ENCODE results near the gene CCNQ.

Gene CCNQ

GRCh38 chrX:153568451-153569011 is 30.4 kb downstream of the CCNQ start:
- DNase-seq = no peak

GRCh38 chrX:153565996-153566580 is 32.9 kb downstream of the CCNQ start:
- DNase-seq = no peak

GRCh38 chrX:153564047-153564606 is 34.8 kb downstream of the CCNQ start:
- no peak for DNase-seq

- DNase-seq = no peak
Observed at GRCh38 chrX:153562546-153562945, 36.4 kb downstream of the CCNQ start.

GRCh38 chrX:153561337-153561736 is 37.6 kb downstream of the CCNQ start:
- no peak for DNase-seq

- no peak for DNase-seq
Observed at GRCh38 chrX:153560466-153560865, 38.5 kb downstream of the CCNQ start.

- DNase-seq = peak; percentile 40
Observed at GRCh38 chrX:153560000-153560399, 38.9 kb downstream of the CCNQ start.

- no peak for DNase-seq
Observed at GRCh38 chrX:153557618-153558355, 41.2 kb downstream of the CCNQ start.

- no peak for DNase-seq
Observed at GRCh38 chrX:153556767-153557166, 42.2 kb downstream of the CCNQ start.

- peak; percentile 73 for DNase-seq
Observed at GRCh38 chrX:153554519-153555167, 44.3 kb downstream of the CCNQ start.

- DNase-seq = no peak
Observed at GRCh38 chrX:153551135-153551534, 47.8 kb downstream of the CCNQ start.

GRCh38 chrX:153549807-153550206 is 49.1 kb downstream of the CCNQ start:
- no peak for DNase-seq

GRCh38 chrX:153549231-153549630 is 49.7 kb downstream of the CCNQ start:
- no peak for DNase-seq

- DNase-seq = no peak
Observed at GRCh38 chrX:153547195-153547594, 51.7 kb downstream of the CCNQ start.

GRCh38 chrX:153546386-153546785 is 52.6 kb downstream of the CCNQ start:
- no peak for DNase-seq

GRCh38 chrX:153544727-153545126 is 54.2 kb downstream of the CCNQ start:
- DNase-seq = no peak

- no peak for DNase-seq
Observed at GRCh38 chrX:153539979-153540358, 59.0 kb downstream of the CCNQ start.

- peak; percentile 69 for DNase-seq
Observed at GRCh38 chrX:153539171-153539978, 59.6 kb downstream of the CCNQ start.

- DNase-seq = no peak
Observed at GRCh38 chrX:153538424-153538823, 60.5 kb downstream of the CCNQ start.
